IMR-90 (cell line): ENCODE data around the gene RIMS1.

Experiments
- CEBPB ChIP-seq: IDR thresholded peaks from 2 replicates; pipeline ENCODE4 v1.6.1; 2012; ENCODE audit warnings: low read depth, low read length, improper control_type of control experiment
- CHD1 ChIP-seq: IDR thresholded peaks from 2 replicates; pipeline ENCODE4 v1.6.1; 2012; ENCODE audit warnings: low read depth, low read length, improper control_type of control experiment
- FOS ChIP-seq: fragments of 150-350 bp; IDR thresholded peaks from 2 replicates; pipeline ENCODE4 v1.6.1; 2016; ENCODE audit warnings: low read depth, low read length
- MAZ ChIP-seq: IDR thresholded peaks from 2 replicates; pipeline ENCODE4 v1.6.1; 2012; ENCODE audit warnings: low read depth, mild to moderate bottlenecking, low read length, improper control_type of control experiment, moderate library complexity, borderline replicate concordance
- NFE2L2 ChIP-seq: fragments of 150-350 bp; IDR thresholded peaks from 2 replicates; pipeline ENCODE4 v1.6.1; 2016; ENCODE audit warnings: low read depth, mild to moderate bottlenecking, low read length
- POLR2A ChIP-seq: IDR thresholded peaks from 2 replicates; pipeline ENCODE4 v1.6.1; 2012; ENCODE audit warnings: mild to moderate bottlenecking, low read depth, low read length
- RAD21 ChIP-seq: IDR thresholded peaks from 2 replicates; pipeline ENCODE4 v1.6.1; 2012; ENCODE audit warnings: low read length, improper control_type of control experiment
- SMC3 ChIP-seq: fragments of 150-350 bp; IDR thresholded peaks from 2 replicates; pipeline ENCODE4 v1.6.1; 2016; ENCODE audit warnings: low read depth, mild to moderate bottlenecking, antibody characterized with exemption, low read length, moderate library complexity
- TF ChIP-seq, protein P1 (sequence below): conservative IDR thresholded peaks from 2 replicates; pipeline ENCODE4 v1.5.1; 2012; ENCODE audit warnings: mild to moderate bottlenecking, low read depth, low read length, improper control_type of control experiment

DNA sequence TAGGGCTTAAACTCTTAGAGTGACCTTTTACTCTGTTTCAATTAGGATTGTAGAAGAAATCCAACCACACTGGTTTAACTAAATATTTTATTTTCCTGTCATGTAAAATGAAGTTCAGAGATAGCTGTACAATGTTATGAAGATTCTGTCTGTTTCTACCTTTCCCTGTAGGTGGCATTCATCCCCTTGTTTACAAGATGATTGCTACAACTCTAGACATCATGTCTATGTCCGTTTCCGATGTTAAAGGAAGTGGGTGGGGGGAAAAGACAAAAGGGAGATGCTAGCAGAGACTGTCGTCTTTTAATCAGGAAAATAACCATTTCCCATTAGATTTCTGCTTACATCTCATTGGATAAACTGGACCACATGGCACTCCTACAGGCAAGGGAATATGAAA, 30.9 kb upstream of the RIMS1 start:
- TF ChIP-seq, protein P1, sequence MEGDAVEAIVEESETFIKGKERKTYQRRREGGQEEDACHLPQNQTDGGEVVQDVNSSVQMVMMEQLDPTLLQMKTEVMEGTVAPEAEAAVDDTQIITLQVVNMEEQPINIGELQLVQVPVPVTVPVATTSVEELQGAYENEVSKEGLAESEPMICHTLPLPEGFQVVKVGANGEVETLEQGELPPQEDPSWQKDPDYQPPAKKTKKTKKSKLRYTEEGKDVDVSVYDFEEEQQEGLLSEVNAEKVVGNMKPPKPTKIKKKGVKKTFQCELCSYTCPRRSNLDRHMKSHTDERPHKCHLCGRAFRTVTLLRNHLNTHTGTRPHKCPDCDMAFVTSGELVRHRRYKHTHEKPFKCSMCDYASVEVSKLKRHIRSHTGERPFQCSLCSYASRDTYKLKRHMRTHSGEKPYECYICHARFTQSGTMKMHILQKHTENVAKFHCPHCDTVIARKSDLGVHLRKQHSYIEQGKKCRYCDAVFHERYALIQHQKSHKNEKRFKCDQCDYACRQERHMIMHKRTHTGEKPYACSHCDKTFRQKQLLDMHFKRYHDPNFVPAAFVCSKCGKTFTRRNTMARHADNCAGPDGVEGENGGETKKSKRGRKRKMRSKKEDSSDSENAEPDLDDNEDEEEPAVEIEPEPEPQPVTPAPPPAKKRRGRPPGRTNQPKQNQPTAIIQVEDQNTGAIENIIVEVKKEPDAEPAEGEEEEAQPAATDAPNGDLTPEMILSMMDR: no peak
- TF ChIP-seq POLR2A (no peak), FOS (no peak), SMC3 (no peak), NFE2L2 (no peak), MAZ (no peak), CHD1 (no peak), RAD21 (no peak), CEBPB (no peak)
